Measurements from ENCODE around the gene HNRNPL.
"Not testable (repeated sequence)": the region's sequence is repeated elsewhere in the genome, so short reads cannot be mapped to it uniquely, and the experiment has no call there.

Gene HNRNPL

GRCh38 chr19:38797781-38798180 lies 52.0 kb downstream of the HNRNPL start:
- not testable (repeated sequence) for FAIRE-seq

GRCh38 chr19:38796154-38796553 lies 53.6 kb downstream of the HNRNPL start:
- no peak for FAIRE-seq

- FAIRE-seq, result no peak
Measured at GRCh38 chr19:38795549-38795948, 54.2 kb downstream of the HNRNPL start.

- no peak for FAIRE-seq
Measured at GRCh38 chr19:38793671-38794070, 56.1 kb downstream of the HNRNPL start.

- FAIRE-seq, result no peak
Measured at GRCh38 chr19:38793177-38793576, 56.6 kb downstream of the HNRNPL start.

- no peak for FAIRE-seq
Measured at GRCh38 chr19:38792250-38793111, 57.3 kb downstream of the HNRNPL start.

- peak; percentile 71 for FAIRE-seq
Measured at GRCh38 chr19:38791451-38792064, 58.2 kb downstream of the HNRNPL start.

GRCh38 chr19:38790507-38791403 lies 59.0 kb downstream of the HNRNPL start:
- FAIRE-seq, result not testable (repeated sequence)

GRCh38 chr19:38788478-38789243 lies 61.1 kb downstream of the HNRNPL start, which contains the start of gene LGALS7B:
Gene LGALS7B (plus strand): TSS chr19:38789200. CDS start chr19:38789227, 27 bp downstream.
- no peak for FAIRE-seq

- FAIRE-seq, result no peak
Measured at GRCh38 chr19:38786572-38787265, 63.1 kb downstream of the HNRNPL start.

Measured in colon (tissue), 2 donors.